NB4 (cell line): ENCODE measurements around the gene TMEM53.

Source experiments
- DNase-seq: peaks from one replicate; pipeline ENCODE4 v3.0.0; 2010; ENCODE audit warnings: low read depth
- H3K4me3 ChIP-seq: one replicate; pipeline ENCODE4 v1.5.1; 2011; ENCODE audit warnings: mild to moderate bottlenecking, low read depth, low read length, moderate library complexity
- CTCF ChIP-seq: IDR thresholded peaks from one replicate; pipeline ENCODE4 v1.5.1; 2012; ENCODE audit warnings: low read depth, low read length
- MAX ChIP-seq: IDR thresholded peaks from 2 replicates; pipeline ENCODE4 v1.6.1; 2011; ENCODE audit warnings: low read depth, low read length
- MYC ChIP-seq: IDR thresholded peaks from 2 replicates; pipeline ENCODE4 v1.6.1; 2011; ENCODE audit warnings: low read depth, low read length
- POLR2A ChIP-seq: IDR thresholded peaks from 2 replicates; pipeline ENCODE4 v1.6.1; 2011; ENCODE audit warnings: mild to moderate bottlenecking; ENCODE audit not compliant: insufficient read length; ENCODE audit errors: extremely low read depth

TMEM53 gene

GRCh38 chr1:44664730-44665370, 9.4 kb downstream of the TMEM53 start:
- TF ChIP-seq MYC = no peak
- TF ChIP-seq MAX = no peak
- TF ChIP-seq CTCF = no peak
- no peak for TF ChIP-seq POLR2A
- H3K4me3 ChIP-seq = no peak overlapping the region
- DNase-seq = no peak

DNA sequence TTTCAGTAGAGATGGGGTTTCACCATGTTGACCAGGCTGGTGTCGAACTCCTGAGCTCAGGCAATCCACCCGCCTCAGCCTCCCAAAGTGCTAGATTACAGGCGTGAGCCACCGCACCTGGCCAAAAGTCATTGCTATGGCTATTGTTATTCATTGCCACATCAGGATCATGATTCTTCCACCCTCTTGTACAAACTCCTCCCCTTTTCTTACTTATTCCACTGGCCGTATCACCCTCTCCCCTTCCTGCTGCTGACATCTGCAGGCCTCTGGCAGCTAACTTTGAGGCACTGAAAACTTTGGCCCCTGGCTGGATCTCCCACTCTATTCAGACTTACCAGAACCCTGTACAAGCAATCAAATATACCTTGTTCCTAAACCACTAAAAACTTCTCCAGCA, 10.9 kb downstream of the TMEM53 start:
- TF ChIP-seq POLR2A = no peak
- TF ChIP-seq MYC = no peak
- no peak for TF ChIP-seq CTCF
- no peak for TF ChIP-seq MAX
- no peak for DNase-seq
- H3K4me3 ChIP-seq = no peak overlapping the region

- no peak for DNase-seq
- no peak overlapping the region for H3K4me3 ChIP-seq
- TF ChIP-seq POLR2A (no peak), MAX (no peak), CTCF (no peak), MYC (no peak)
Measured at GRCh38 chr1:44662683-44663030, 11.6 kb downstream of the TMEM53 start.

DNA sequence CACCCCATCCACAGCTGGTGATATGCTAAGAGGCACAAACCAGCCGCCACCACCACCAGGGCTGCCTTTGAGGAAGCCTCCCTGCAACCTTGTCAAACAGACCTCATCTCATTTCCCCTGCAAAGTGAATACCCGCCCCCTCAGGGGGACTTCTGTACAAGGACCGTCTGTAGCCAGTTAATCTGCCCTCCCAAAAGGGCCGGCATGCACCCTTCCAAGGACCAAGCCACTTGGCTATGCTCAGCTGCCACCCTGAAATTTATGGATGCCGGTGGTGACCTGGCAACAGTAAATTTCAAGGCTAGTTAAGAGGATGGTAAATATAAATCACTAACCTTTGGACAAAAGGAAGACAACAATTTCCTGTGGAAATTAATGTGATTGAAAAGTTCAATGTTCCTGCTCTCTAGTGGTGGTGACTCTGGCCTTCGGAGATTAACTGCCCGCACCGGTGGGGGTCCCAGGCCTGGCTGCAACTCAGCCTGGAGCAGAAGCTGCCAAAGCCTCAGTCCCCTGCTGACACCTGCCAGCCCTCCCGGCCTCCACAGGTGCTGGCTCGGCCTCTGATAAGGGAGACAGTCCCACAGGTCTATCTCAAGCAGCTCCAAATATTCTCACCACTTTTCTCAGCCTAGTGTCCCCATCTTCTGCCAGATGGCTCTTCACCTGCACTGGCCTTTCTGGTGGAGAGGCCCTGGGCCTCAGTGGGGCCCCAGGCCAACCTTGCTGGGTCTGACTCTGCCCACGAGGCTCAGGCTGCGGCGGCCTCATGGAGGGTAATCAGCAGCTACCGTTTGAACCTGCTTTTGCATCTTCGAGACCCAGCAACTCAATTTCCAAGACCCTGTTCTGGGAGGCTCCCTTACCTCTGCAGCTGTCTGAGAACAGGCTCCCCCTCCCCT, 12.2 kb downstream of the TMEM53 start:
- DNase-seq = no peak
- no peak overlapping the region for H3K4me3 ChIP-seq

GRCh38 chr1:44660176-44660575, 14.1 kb downstream of the TMEM53 start:
- TF ChIP-seq CTCF = no peak
- no peak for DNase-seq
- no peak overlapping the region for H3K4me3 ChIP-seq

More for the DNA sequence above, 12.2 kb downstream of the TMEM53 start:
- TF ChIP-seq MAX (no peak), MYC (no peak), CTCF (no peak), POLR2A (no peak)
